Astrocyte of the hippocampus (primary cell): ENCODE results near the gene ARID4A.
A peak's percentile ranks its signal among the peaks of the same experiment; 100 is the strongest.
"Not testable (repeated sequence)": the region's sequence is repeated elsewhere in the genome, so short reads cannot be mapped to it uniquely, and the experiment has no call there.

Experiments used
- DNase-seq: peaks from one replicate; pipeline ENCODE4 v3.0.0; 2011; ENCODE audit warnings: low read depth, low spot score

ARID4A gene

DNA sequence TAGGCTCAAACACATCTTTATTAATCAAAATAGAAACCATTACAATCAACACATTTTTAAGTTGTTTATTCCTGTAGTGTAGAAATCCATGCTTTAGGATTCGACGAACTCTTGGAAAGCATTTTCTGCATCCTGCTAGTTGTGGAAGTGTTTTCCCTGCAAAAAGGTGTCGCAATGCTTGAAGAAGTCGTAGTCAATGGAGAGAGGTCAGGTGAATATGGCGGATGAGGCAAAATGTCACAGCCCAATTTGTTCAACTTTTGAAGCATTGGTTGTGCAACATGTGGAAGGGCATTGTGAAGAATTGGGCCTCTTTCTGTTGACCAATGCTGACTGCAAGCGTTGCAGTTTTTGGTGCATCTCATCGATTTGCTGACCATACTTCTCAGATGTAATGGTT, 4.2 kb upstream of the ARID4A start:
- no peak for DNase-seq

DNA sequence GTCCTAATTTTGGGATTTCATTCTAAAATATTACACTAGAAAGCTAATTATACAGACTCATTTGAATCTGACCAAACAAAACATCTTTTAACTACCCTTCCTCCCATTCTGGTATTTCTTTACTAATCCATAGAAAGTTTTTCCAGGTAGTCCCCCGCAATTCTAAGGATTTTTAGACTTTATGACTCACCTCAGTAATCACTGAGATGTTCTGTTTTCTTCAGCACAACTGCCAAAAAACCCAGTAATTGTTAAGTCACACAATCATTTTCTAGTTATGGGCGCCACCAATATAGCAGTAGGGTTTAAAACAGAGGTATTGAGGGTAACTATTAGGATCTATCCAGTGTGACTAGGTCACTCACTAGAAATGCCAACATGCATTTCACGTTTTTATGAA, 1.6 kb upstream of the ARID4A start:
- peak; percentile 23 for DNase-seq

- no peak for DNase-seq
Measured at GRCh38 chr14:58297412-58297761, 968 bp upstream of the ARID4A start.

GRCh38 chr14:58297762-58298476, 436 bp upstream of the ARID4A start:
- peak; percentile 100 for DNase-seq

DNA sequence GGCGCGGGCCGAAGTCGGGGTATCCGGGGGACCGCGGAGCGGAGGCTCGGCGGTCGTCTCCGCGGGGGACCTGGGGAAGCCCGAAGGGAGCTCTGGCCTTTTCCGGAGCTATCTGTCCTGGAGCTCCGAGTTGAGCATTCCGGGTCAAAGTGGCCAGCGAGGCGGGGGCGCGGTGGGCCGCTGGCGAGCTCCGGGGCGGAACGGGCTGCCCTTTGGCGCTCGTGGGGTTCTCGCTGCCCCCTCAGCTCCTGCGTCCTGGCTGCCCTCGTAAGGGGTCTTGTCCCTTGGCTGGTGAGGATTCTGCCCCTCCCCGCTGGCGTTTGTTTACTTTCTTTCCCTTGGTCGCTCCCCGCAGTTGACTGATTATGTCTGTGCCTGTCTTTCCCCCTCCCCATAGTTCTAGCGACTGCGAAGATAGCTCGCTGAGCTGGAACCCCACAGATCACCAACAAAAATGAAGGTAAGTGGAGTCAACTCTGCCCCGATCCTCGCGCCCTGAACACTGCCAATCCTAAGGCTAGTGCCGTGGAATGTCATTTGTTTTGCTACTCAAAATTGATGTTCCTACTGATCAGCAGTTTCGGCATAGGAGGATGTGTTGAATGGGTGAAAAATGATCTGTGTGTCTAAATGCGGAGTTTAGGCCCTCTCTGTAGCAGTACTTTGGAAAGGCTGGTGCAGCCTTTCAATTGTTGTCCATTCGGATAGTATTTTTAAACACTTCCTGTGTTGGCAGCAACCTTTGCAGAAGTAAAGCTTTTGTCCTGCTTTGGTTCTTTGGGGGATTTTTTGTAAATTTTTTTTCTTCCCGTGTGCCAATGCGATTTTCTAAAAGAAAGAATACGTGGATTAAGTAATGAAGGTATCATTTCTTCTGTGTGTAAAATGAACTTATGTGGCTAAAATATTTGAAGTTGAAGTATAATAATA, 1.3 kb downstream of the ARID4A start:
- peak; percentile 43 for DNase-seq

- DNase-seq, result no peak
Measured at GRCh38 chr14:58301416-58301815, 3.1 kb downstream of the ARID4A start.

DNA sequence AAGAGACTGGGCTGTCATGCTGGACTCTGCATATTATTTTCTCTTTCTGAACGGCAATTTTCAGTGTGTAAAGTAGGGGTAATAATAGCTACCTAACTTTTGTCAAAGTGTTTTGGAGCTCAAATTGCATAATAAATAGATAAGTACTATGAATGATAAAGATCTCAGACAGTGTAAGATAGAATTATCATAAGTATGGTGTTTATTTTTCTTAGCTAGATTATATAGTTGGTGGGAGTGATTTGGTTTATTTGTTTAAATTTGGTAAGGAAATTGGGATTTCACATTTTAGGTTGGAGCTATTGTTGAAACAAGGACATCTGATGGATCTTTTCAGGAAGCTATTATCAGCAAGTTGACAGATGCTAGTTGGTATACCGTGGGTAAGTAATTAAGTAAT, 7.4 kb downstream of the ARID4A start:
- DNase-seq, result no peak

- DNase-seq, result no peak
Measured at GRCh38 chr14:58307597-58308316, 9.4 kb downstream of the ARID4A start.

- DNase-seq, result no peak
Measured at GRCh38 chr14:58309086-58309485, 10.7 kb downstream of the ARID4A start.

GRCh38 chr14:58313699-58314098, 15.3 kb downstream of the ARID4A start:
- no peak for DNase-seq

DNA sequence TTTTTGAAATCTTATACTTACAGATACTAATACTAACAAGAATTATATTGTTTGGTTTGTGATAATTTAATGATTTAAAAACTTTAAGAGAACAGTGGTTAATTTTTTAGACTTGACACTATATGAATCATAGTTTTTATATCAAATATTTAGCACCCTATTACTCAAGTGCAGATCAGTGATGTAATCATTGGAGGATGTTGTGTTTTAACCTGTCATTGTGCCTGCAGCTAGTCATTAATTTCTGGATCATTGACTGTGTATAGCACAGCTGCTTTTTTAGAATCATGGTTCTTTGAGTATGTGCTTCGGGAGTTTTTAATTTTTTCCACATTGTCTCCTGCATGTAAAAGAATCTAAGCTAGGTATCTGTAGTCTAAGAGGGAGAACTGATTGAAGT, 17.3 kb downstream of the ARID4A start:
- no peak for DNase-seq

GRCh38 chr14:58327019-58327418, 28.7 kb downstream of the ARID4A start:
- DNase-seq, result no peak

GRCh38 chr14:58331111-58331510, 32.8 kb downstream of the ARID4A start:
- DNase-seq, result peak; percentile 98

DNA sequence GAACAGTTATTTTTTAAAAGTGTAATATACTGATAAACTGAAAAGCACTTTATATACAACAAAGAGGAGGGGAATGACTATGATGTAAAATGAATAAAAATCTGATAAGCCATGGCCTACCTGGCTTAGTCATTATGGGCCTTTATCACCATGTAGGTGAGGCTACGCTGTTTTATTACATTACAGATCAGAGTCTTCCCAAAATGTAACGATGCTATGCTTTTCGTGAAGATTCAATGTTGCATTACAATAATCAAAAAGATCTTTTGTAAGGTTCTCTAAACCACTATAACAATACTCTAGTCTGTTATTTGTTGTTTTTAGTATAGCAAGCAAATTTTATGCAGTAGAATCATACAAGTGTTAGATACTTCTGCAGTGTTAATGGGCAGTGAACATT, 34.2 kb downstream of the ARID4A start:
- DNase-seq, result no peak

- DNase-seq, result not testable (repeated sequence)
Measured at GRCh38 chr14:58339666-58340065, 41.3 kb downstream of the ARID4A start.

GRCh38 chr14:58341152-58341748, 42.9 kb downstream of the ARID4A start:
- DNase-seq, result no peak

DNA sequence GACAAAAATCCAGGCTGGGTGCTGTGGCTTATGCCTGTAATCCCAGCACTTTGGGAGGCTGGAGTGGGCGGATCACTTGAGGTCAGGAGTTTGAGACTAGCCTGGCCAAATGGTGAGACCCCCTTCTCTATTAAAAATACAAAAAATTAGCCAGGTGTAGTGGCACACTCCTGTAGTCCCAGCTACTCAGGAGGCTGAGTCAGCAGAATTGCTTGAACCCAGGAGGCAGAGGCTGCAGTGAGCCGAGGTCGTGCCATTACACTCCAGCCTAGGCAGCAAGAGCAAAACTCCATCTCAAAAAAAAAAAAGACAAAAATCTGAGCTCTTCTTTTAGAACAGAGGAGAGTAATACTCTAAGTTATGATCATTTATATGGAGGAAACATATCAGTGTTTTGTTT, 45.2 kb downstream of the ARID4A start:
- not testable (repeated sequence) for DNase-seq

- DNase-seq, result no peak
Measured at GRCh38 chr14:58353516-58354299, 55.4 kb downstream of the ARID4A start.

DNA sequence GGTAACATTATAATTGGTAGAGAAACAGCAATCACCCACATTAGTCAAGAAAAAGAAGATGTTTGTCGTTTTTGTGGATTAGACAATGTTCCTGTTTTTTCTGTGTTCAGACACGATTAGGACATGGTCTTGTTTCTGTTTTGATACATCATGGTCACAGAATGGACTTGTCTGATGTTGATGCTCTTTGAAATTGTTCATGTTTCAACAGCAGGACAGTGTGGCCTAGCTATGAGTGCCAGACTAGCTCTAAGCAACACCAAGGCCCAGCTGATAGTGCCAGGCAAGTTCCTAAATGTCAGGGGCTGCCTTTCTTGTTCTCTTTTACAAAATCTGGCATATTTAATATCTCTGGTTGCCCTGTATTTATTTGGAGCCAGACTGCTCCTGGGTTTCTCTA, 56.5 kb downstream of the ARID4A start:
- DNase-seq, result no peak

DNA sequence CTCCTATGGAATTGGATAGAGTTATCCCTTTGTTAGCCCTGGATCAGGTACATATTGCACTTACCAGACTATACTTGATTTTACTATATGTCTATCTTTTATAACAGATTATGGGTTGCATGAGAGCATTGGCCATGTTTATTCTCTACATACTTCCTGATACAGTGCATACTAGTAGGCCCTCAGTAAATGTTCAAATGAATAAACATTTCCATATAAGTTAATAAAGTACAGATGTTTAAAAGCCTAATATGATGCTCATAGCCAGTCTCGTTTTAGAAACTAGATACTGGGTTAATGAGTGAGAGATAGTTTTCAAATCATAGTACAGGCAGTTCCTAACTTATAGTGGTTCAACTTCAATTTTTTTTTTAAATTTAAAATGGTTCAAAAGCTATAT, 57.9 kb downstream of the ARID4A start:
- no peak for DNase-seq

GRCh38 chr14:58362272-58362671, 63.9 kb downstream of the ARID4A start:
- not testable (repeated sequence) for DNase-seq
